Embryonic facial prominence (tissue), 1 donor: ENCODE data around the gene RPL10A.

Experiments used
- DNase-seq: peaks from one replicate; pipeline ENCODE4 v3.0.0-alpha.2; 2016; ENCODE audit errors: extremely low spot score

RPL10A gene

GRCh38 chr6:35448191-35448590 is 20.0 kb upstream of the RPL10A start:
- no peak for DNase-seq

- no peak for DNase-seq
Observed at GRCh38 chr6:35449287-35449881, 18.8 kb upstream of the RPL10A start.

GRCh38 chr6:35451354-35452182 is 16.6 kb upstream of the RPL10A start:
- DNase-seq, result no peak

GRCh38 chr6:35452183-35453090 is 15.8 kb upstream of the RPL10A start, which contains the start of gene FANCE:
TSS of gene FANCE (plus strand) at chr6:35452338. CDS start at chr6:35452546, 208 bp downstream.
- DNase-seq, result peak; percentile 83

- DNase-seq, result no peak
Observed at GRCh38 chr6:35453236-35453635, 15.0 kb upstream of the RPL10A start.

- DNase-seq, result no peak
Observed at GRCh38 chr6:35454391-35455110, 13.7 kb upstream of the RPL10A start.

- DNase-seq, result no peak
Observed at GRCh38 chr6:35457907-35458306, 10.3 kb upstream of the RPL10A start.

GRCh38 chr6:35461270-35461669 is 6.9 kb upstream of the RPL10A start:
- no peak for DNase-seq

- no peak for DNase-seq
Observed at GRCh38 chr6:35463292-35463691, 4.9 kb upstream of the RPL10A start.

- DNase-seq, result no peak
Observed at GRCh38 chr6:35465646-35466045, 2.6 kb upstream of the RPL10A start.

GRCh38 chr6:35468980-35469750 is 964 bp downstream of the RPL10A start:
- no peak for DNase-seq

GRCh38 chr6:35469751-35470662 is 1.8 kb downstream of the RPL10A start:
- no peak for DNase-seq

- DNase-seq, result no peak
Observed at GRCh38 chr6:35470663-35471120, 2.5 kb downstream of the RPL10A start.

- no peak for DNase-seq
Observed at GRCh38 chr6:35471836-35472345, 3.7 kb downstream of the RPL10A start.

GRCh38 chr6:35473075-35473849 is 5.1 kb downstream of the RPL10A start:
- no peak for DNase-seq

GRCh38 chr6:35473850-35474130 is 5.6 kb downstream of the RPL10A start:
- no peak for DNase-seq

GRCh38 chr6:35474131-35474941 is 6.1 kb downstream of the RPL10A start:
- no peak for DNase-seq
